NCI-H2196 treated with DMSO at 0.1 percent for 48 hours (cell line): ENCODE results near the gene PRKG1.

Experiments used
- DNase-seq: peaks from one replicate; lab custom pipeline; 2025; ENCODE audit not compliant: unreplicated experiment; lab: John Stamatoyannopoulos, UW

The PRKG1 gene

DNA sequence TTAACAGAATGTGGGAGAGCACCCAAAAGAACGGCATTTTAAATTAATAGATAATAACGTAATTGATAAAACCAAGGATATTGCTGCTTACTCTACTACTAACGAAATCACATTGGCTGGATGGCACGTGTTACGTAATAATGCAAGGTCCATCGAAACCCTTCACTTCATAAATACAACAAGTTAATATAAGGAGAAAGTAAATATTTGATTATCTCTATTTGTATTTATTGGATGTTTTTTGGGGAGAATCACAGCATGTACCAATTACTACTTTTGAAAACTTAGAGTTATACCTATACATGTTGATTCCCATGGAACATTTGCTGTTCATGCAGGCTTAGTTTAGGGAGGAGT, 1.6 kb downstream of the PRKG1 start:
- no peak for DNase-seq

DNA sequence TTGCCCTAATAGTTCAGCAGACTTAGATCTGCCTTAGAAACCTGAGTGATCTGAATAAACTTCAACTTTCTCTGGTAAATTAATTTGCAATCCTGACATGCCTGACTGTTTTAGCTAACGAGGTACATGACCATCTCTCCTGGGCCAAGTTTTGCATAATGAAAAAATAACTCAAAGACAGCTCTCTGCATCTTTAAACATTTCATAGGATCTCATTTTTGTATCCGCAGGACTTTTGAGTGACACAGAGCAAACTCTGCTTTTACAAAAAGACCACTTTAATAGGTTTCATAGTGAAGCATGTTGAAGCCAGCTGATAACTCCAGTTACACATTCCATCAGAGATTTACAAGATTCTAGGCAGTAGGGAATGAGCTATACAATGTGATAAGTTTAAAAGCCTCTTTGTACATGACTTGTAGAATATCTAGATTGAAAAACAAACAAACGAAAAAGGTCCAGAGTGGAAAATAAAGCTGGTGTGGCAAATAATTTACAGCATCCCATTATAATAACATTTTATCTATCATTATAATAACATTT, 2.1 kb downstream of the PRKG1 start:
- no peak for DNase-seq

DNA sequence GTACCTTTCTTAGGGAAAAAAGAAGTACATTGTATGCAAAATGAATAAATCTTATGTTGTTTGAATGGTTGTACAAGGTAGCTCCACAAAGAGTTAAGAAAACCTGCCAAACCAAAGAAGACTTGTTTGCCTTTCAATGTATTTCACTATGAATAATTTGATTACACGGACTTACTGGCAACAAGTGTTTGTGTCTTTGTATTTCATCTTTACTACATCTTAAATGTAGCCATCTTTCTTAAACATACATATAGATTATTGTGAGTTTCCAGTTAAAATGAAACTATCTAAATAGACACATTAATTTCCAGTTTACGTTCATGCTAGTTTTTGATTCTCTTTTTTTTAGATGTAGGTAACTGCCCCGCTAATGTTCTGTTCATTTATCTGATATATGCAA, 2.8 kb downstream of the PRKG1 start:
- no peak for DNase-seq

DNA sequence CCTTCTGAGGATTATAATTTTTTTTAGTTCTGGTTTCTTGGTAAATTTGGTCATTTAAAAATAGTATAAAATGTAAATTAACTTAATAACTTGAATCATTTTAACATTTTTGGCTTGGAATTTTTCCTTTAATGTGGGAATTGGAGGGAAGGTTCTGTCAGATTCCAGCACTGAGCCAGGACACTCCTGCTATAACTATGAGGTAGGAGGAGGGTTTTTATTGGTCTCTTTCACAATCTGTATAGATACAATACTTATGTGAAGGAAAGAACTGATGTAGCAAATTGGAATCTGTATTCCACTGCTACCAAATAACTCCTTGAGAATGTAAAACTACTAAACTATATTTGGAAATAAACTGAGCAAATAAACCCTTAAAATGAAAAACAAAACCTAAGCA, 3.2 kb downstream of the PRKG1 start:
- no peak for DNase-seq

DNA sequence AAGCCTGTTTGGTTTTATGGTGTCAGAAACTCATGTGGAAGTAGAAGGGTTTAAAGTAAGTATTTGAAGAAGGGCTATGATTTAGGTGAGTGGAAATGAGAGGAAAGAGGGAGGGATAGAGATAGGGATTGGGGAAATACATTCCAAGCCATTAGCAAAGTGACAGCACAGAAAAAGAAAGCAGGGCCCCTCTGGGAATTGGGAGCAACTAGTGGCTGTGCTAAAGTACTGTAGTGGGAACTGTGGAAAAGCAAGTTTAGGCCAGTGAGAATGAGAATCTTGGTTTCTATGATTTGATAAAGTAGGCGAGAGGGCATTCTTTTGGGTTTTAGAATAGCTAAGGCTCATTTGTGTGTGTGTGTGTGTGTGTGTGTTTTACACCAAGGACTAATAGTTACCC, 5.0 kb downstream of the PRKG1 start:
- no peak for DNase-seq

DNA sequence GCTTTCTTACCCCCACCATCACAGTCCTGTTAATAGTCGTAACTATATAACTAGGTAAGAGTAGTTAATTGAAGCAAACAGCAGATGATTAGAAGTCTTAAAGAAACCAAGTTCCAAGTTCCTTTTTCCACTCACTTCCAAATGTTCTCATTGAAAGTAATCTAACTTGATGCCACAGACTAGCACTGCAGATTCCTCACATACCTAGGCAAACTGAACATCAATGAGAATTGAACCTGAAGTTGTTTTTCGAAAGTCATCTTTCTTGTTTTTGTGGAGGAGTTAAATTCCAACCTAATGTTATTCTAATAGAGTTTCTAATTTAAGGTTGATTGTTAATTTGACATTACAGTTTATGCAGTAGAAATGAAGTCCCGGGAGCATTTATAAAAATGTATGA, 5.5 kb downstream of the PRKG1 start:
- DNase-seq: no peak

DNA sequence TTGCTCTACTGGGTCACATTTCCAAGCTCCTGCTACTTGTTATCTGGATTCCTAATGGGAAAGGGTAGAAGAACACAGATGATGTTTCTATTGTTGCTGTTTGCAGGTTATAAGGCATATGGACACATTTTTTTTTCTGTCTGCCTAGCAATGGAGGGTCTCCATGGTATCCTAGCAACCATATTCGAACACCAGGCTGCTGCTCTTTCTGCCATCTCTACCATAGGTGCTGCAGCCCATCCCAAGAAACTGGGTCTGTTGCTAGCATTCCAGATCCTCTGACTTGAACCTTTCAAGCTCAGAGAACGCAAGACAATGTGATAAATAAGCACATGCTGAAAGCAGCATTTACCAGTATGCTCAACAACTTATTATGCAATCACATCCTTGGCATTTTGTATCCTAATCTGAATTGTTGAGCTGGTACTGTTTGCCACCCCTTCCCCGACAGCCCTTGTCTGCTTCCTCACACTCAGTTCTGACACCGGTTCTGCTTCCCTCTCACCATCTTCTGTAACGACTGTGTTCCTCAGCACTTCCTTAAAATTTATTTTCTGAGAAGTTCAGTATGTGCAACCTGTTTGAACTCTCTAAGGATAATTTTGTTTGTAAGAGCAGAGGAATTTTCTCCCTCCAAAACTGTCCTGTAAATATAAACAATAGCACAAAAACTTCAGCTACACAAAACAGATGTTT, 6.2 kb downstream of the PRKG1 start:
- DNase-seq: no peak

DNA sequence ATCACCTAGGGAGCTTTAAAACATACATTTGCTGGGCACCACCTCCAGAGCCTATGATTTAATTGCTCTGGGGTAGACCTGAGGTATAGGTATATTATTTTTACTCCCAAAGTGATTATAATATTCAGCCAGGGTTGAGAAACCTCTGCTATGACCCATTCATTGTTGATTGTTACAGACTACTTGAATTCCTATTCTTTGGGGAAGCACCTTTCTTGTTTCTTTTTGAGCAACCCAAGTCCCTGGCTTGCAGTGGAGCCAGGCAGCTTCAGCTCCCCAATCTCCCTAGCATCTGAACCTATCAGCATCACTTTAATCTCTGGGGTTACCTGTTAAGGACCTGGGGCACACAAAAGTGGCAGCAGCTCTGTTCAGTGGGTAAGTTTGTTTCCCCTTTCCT, 8.6 kb downstream of the PRKG1 start:
- DNase-seq: no peak

DNA sequence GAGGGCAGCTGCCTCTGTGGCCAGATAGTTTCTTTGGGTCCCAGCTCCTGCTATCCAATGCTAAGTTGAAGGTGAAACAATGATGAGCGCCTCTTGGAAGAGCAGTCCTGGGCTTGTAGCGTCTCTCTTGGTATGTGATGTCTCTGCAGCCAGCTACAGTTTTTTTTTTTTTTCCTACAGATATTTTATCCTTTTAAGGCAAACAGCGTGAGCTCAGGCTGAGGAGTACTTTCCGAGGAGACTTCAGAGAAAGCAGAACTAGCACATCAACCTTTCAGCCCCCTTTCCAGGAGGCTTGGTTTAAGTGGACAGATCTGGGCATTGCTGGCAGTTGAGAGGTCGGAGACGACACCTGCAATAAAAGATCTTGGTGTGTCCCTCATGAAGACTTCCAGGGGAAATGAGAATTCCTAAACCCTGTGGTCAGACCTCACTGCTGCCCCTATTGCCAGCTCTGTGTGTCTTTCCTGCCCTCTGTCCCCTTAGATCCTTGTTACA, 9.1 kb downstream of the PRKG1 start:
- DNase-seq: no peak

DNA sequence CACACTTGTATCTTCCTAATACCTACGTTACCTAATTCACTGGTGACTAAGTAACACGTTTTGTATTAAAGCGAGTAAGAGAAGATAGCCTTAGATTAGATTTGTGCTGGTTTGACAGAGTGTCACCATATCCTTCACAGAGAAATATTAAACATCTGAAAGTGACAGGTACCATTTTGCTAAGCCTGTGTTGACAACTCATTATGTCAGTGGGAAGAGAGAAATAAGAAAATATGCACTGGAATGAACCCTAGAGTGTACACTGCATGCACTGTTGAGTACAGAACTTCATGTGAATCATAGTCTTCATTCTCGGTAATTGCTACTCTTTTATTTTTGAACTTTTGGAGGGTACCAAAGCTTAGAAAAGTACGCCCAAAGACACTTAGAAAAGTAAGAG, 10.9 kb downstream of the PRKG1 start:
- no peak for DNase-seq

DNA sequence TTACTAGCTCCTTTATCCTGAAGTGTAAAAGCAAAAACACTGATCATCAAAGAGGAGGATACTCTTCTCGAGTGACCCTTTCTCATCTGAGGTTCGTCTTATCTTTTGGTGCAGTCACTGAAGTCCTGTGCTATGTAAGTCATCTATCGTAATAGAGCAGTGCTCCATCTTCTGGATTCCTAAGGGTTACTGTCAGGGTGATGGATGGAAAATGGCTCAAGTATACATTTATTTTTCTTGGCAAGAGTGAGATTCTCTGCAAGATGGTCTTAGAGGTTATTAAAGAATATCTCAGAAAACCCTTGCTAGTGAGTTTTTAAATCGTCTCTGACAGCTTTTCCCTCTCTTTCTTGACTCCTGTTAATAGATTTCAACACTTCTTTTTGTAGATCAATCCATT, 12.4 kb downstream of the PRKG1 start:
- no peak for DNase-seq

DNA sequence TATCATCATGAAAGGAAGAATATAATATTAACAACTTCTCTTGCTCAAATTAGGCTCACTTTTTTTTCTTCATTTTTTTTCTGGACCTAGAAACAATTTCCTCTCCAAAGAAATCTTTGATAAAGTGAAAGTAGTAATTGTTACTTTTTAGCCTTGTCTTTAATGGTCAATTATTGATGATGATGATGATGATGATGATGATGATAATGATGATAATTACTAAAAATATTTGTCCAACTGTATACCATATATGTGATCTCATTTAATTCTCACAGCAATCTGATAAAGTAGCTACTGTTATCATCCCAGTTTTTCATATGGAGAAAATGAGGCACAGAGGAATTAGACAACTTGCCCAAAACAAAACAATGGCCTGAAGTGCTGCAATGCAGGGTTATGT, 12.8 kb downstream of the PRKG1 start:
- DNase-seq: no peak

DNA sequence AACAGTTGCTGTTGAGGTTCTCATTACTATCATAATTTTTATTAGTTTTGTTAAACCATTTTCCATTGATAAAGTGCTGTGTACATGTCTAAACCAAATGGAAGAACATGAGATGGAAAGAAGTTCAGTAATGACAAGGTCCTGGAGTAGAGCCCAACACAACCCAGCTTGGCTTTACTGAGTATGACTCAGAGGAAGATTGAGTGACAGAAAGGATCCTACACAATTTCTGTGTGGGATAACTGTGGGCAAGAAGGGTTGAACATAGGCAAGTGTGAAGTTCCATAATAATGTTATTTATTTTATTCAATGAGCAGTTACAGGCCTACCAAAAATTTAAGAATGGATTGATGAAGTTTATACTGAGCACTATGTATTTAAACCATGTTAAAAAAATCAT, 15.9 kb downstream of the PRKG1 start:
- DNase-seq: no peak

DNA sequence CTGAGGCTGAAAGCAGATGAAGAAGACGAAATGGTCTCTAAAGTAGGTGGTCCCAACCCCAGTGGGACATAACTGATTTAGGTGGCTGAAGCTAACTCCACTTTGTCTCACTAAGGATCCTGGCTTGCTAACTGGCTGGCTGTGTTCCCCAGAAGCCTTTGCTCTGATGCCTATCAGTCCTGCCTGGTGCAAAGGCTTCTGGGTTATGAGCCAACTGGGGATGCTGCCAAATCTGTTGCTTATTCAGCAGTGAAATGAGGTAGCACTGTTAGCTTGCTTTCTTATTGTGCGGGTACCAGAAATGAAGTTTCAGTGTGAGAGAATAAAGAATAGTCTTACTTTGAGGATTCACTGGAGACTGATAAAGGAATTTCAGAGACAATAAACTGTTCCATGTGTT, 18.1 kb downstream of the PRKG1 start:
- no peak for DNase-seq

DNA sequence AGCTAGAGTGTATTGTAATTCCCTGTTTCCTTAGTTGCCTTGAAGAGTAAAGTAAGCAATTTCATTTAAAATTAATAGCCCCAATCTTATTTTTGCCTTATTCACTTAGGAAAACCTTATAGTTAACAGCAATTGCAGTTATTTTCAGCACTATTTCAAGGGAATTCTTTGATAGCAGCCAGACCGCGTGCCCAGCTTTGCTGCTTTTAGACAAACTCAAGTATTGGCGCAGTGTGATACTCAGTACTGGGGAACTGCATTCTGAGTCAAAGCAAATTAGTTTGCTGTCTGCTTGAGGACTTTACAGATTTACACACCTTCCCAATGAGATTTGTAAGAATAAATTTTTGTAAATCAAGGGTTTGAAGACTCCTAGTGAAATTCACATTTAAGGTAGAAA, 21.2 kb downstream of the PRKG1 start:
- no peak for DNase-seq

DNA sequence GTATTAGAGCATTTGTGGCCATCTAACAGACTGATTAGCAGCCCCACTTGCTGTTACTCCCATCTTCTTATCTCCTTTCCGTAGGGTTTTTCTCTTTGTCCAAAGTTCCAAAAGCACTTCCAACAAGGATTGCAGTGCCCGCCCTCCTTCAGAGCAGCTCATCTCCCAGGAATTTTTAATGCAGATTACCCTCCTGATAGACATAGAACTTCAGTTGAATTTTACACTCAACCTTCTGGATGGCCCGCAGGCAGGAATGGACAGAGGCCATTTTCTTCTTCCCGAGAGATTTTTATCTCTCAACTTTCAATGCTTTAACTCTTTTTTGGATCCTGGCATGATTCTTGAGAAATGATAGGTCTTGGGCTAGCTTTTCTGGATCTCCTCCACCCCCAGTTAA, 23.3 kb downstream of the PRKG1 start:
- no peak for DNase-seq

DNA sequence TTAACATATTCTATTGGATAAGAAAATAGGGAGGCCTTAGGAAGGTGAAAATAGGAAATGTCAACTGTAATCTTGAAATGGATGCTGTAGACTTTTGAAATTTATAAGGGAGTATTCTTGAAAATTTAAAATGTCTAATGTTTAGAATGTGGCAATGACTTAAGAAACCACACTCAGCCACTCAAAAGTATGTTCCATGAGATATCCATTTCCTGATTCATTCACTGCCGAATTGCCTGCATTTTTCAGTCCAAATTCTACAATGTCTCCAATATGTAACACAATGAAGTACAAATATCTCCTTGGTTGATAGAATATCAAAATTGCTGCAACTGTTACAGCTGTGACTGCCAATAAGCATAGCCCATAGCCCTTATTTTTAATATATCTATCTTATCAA, 25.9 kb downstream of the PRKG1 start:
- no peak for DNase-seq

DNA sequence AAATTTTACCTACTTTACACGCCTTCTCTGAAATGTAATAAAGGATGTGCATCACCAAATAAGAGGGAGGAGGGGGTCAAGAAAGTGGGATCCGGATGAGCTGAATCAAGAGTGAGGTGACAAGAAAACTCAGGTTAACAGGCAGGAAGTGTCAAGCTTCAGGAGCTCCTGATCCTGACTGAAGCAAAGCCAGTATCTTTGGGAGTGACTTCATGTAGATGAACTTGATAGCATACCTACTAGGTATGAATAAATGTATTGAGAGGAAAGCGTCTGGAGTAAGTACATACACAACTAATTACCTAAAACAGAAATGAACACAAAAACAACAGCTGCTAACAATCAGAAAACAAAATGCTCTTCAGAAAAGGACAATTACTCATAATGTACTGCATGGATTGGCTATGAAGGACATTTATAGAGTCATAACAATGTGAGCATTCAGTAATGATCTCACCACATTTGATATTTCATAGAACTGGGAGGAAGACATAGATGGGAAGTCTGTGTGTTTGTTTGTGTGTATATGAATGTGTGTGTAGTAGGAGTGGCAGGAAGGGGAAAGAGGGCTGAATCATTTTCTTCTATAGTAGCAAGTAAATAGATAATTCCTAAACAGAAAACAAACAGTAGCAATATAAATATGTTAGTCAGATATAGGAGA, 29.4 kb downstream of the PRKG1 start:
- no peak for DNase-seq

DNA sequence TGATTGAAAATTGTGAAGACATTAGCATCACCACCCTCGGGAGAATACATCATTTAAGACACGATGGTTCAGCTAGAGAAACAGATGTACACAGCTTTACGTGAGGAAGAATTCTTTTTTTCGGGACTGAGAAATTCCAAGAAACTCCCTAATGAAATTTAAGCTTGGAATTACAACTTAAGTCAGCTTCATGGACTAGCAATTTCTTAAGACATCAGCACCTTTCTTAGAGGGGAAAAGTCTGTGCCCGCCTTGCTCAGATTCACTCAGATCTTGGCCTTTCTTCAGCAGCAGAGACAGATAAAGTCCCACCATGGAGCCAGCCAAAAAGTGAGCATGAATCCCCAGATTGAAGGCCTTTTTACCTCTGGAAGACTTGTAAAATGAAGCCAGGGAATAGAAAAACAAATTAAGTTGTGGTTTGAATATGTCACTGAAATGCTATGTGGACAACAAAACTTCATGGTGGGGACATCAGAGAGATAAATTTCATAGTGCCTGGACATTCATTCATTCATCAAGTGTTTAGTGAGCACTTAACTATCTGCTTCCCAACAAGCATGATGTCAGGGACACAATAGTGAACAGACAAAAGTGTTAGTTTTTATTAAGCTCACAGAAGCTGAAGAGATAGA, 32.1 kb downstream of the PRKG1 start:
- DNase-seq: no peak

DNA sequence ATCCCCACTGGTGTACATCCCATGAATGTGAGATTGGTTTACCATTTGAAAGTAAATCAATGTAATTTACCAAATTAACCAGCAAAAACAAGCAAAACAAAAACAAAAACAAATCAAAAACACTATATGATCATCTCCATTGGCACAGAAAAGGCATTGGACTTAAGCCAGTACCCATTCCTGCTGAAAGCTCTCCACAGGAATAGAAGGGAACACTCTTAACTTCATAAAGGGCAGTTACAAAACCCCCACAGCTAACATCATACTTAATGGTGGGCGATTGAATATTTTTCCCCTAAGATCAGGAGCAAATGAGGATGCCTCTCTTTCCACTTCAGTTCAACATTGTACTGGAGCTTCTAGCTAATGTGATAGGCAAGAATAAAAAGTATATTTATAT, 34.1 kb downstream of the PRKG1 start:
- no peak for DNase-seq

DNA sequence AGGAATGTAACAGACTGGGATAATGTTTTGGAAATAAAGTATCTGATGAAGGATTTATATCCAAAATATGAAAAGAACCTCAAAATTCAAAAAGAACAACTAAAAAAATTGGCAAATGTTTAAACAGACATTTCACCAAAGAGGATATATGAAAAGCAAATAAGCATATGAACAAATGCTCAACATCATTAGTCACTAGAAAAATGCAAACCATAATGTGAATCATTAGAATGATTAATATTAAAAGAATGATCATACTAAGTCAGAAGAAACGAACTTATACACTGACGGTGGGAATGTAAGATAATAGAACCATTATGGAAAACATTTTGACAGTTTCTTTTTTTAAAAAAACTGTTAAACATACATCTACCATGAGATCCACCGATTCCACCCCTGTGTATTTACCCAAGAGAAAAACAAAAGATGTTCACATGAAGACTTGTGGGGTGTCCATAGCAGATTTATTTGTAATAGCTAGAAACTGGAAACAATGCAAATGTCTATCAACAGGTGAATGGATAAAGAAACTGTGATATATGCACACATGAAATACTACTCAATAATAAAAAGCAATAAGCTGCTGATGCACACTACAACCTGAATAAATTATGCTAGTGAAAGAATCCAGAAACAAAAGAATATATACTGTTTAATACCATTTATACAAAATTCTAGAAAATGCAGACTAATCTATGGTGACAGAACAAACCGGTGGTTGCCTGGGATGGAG, 35.7 kb downstream of the PRKG1 start:
- no peak for DNase-seq

DNA sequence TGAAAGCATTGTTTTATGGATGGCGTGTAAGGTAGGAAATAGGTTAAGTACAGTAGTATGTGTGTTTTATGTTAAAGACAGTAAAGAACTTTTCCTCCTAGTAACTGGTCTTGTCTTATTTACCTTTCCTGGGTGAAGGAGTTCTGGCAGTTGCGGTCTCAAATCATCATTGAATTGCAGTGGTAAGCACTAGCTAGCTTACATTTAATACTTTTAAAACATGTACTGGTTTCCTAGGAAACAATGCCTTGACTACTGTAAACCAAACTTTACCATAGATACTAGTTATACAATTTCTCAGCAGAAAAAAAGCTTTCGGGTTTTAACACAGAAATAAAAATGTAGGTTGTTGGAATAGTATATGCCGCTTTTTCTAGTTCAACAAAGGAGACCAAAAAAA, 37.7 kb downstream of the PRKG1 start:
- DNase-seq: no peak
